PFSK-1 (cell line): ENCODE results near the gene FBLIM1.

Experiments
- FOXP2 ChIP-seq: optimal IDR thresholded peaks from 2 replicates; pipeline ENCODE3; 2011; ENCODE audit warnings: borderline replicate concordance, control low read depth, inconsistent platforms; ENCODE audit not compliant: insufficient read depth; ENCODE audit errors: extremely low read length, extremely low read depth
- POLR2AphosphoS5 ChIP-seq: IDR thresholded peaks from 2 replicates; pipeline ENCODE4 v1.6.1; 2012; ENCODE audit warnings: low read depth, mild to moderate bottlenecking, control low read depth, low read length, moderate library complexity
- REST ChIP-seq, 2 experiments: IDR thresholded peaks; 2 replicates each; pipeline versions ENCODE4 v1.6.1 to v1.8.0; 2011 to 2012; ENCODE audit warnings: low read depth in 2 of 2, low read length in 2 of 2, control low read depth in 1 of 2, inconsistent platforms in 1 of 2, mild to moderate bottlenecking in 1 of 2, moderate library complexity in 1 of 2; ENCODE audit not compliant: insufficient read depth in 1 of 2
- SIN3A ChIP-seq: IDR thresholded peaks from 2 replicates; pipeline ENCODE4 v1.6.1; 2012; ENCODE audit warnings: mild to moderate bottlenecking, low read length, moderate library complexity, borderline replicate concordance; ENCODE audit not compliant: insufficient read depth
- TAF1 ChIP-seq: IDR thresholded peaks from 2 replicates; pipeline ENCODE4 v1.6.1; 2012; ENCODE audit warnings: low read length, control low read depth, borderline replicate concordance; ENCODE audit not compliant: insufficient read depth

Gene FBLIM1

GRCh38 chr1:15740924-15741850 lies 17.4 kb upstream of the FBLIM1 start:
- TF ChIP-seq FOXP2, result peak; percentile 58
- no peak for TF ChIP-seq POLR2AphosphoS5
- no peak for TF ChIP-seq TAF1
- TF ChIP-seq REST (IDR thresholded peaks at IDR 0.05; ENCODE audit: insufficient read depth in 1 of 2, low read depth in 2 of 2, low read length in 2 of 2), result no peak

- TF ChIP-seq TAF1 (no peak), FOXP2 (no peak), POLR2AphosphoS5 (no peak), SIN3A (no peak), REST (IDR thresholded peaks at IDR 0.05; ENCODE audit: insufficient read depth in 1 of 2, low read depth in 2 of 2, low read length in 2 of 2) (no peak)
These were observed 16.2 kb upstream of the FBLIM1 start, which contains the start of gene TMEM82 for GRCh38 chr1:15742339-15742801. Gene TMEM82, plus strand, starts transcription at chr1:15742499. Its CDS starts 61 bp downstream, at chr1:15742560.

GRCh38 chr1:15744122-15744679 lies 14.4 kb upstream of the FBLIM1 start:
- TF ChIP-seq TAF1 (no peak), POLR2AphosphoS5 (no peak), REST (IDR thresholded peaks at IDR 0.05; ENCODE audit: insufficient read depth in 1 of 2, low read depth in 2 of 2, low read length in 2 of 2) (no peak), FOXP2 (no peak), SIN3A (no peak)

- no peak for TF ChIP-seq POLR2AphosphoS5
These were observed 11.2 kb upstream of the FBLIM1 start for GRCh38 chr1:15747378-15747777.

- TF ChIP-seq TAF1 (no peak), FOXP2 (no peak), REST (IDR thresholded peaks at IDR 0.05; ENCODE audit: insufficient read depth in 1 of 2, low read depth in 2 of 2, low read length in 2 of 2) (no peak), POLR2AphosphoS5 (no peak), SIN3A (no peak)
These were observed 10.3 kb upstream of the FBLIM1 start for GRCh38 chr1:15748264-15748663.
